HCT116 (cell line): ENCODE measurements around the gene DCLRE1A. TPM values are rescaled to one million over a fixed set of nuclear protein-coding genes. Genes with fewer than 3 reads are reported as not detected.

Experiments
- ATAC-seq: fragments of 200-7000 bp; cut with Tn5 transposase; 2 replicates; pipeline ENCODE4 v1.9.1; 2020; ENCODE audit warnings: mild to moderate bottlenecking, moderate library complexity
- BruUV-seq: library from RNA; stranded (reverse); fragments of 400-500 nt; replicated peaks from 2 replicates; lab custom pipeline; 2021; lab: Mats Ljungman, UMichigan
- CTCF ChIA-PET: fragments of 300-600 bp; sonication (Branson Sonifier 250); formaldehyde crosslinking; loops from one replicate; lab custom pipeline; 2021; ENCODE audit warnings: antibody characterized with exemption; lab: Charles Lee
- POLR2A ChIA-PET: fragments of 300-600, 350-600 bp; sonication (Branson Sonifier 250); formaldehyde crosslinking; loops from one replicate; lab custom pipeline; 2021; ENCODE audit warnings: antibody characterized with exemption; lab: Charles Lee
- RAD21 ChIA-PET, 2 experiments: fragments of 300-600 bp; sonication (Branson Sonifier 250); formaldehyde crosslinking; loops; one replicate each; lab custom pipeline; 2023; ENCODE audit warnings: low total read pairs in 2 of 2; ENCODE audit not compliant: uncharacterized antibody in 2 of 2, unreplicated experiment in 2 of 2, low non-redundant PET in 1 of 2; lab: Charles Lee
- DNase-seq: peaks from one replicate; pipeline ENCODE4 v3.0.0-alpha.2; 2010; ENCODE audit warnings: low read depth, low spot score
- H2AFZ ChIP-seq: fragments of 200-600 bp; shearing (Covaris generic), sonication (generic); 2 replicates; pipeline ENCODE4 v1.6.1; 2017; ENCODE audit warnings: low read depth, mixed run types, mixed read lengths, antibody characterized with exemption, low read length; ENCODE audit not compliant: poor library complexity, severe bottlenecking
- H3K27ac ChIP-seq: 2 replicates; pipeline ENCODE4 v1.5.1; 2012; ENCODE audit warnings: low read depth, low read length
- H3K27me3 ChIP-seq: fragments of 200-600 bp; sonication (generic); 2 replicates; pipeline ENCODE4 v1.6.1; 2016; ENCODE audit warnings: mixed run types, low read length, mixed read lengths; ENCODE audit not compliant: insufficient read depth
- H3K36me3 ChIP-seq, 2 experiments: fragments of 200-500 bp in 1 of 2; fragments of 200-600 bp in 1 of 2; sonication (Bioruptor generic) in 1 of 2; sonication (generic) in 1 of 2; 2 replicates each; pipeline versions ENCODE4 v1.5.1 to v1.6.1; 2014 to 2016; ENCODE audit warnings: low read length in 2 of 2, inconsistent platforms in 1 of 2, mixed read lengths in 1 of 2, mixed run types in 1 of 2; ENCODE audit not compliant: insufficient read depth in 2 of 2, control insufficient read depth in 1 of 2
- H3K4me1 ChIP-seq, 2 experiments: fragments of 200-600 bp in 1 of 2; sonication (generic) in 1 of 2; 2 replicates each; pipeline versions ENCODE4 v1.5.1 to v1.6.1; 2012 to 2017; ENCODE audit warnings: low read length in 2 of 2, inconsistent platforms in 1 of 2, mild to moderate bottlenecking in 1 of 2, mixed read lengths in 1 of 2, mixed run types in 1 of 2, moderate library complexity in 1 of 2; ENCODE audit not compliant: insufficient read depth in 2 of 2, control insufficient read depth in 1 of 2
- H3K4me2 ChIP-seq: fragments of 200-600 bp; sonication (generic); 2 replicates; pipeline ENCODE4 v1.6.1; 2017; ENCODE audit warnings: mixed run types, low read length, mixed read lengths
- H3K4me3 ChIP-seq, 2 experiments: fragments of 200-600 bp in 1 of 2; sonication (generic) in 1 of 2; replicated peaks in 1 of 2; 2 replicates each; pipeline ENCODE4 v1.5.1; 2011 to 2016; ENCODE audit warnings: low read length in 2 of 2, control low read depth in 1 of 2, low read depth in 1 of 2, mild to moderate bottlenecking in 1 of 2, mixed read lengths in 1 of 2, mixed run types in 1 of 2
- H3K79me2 ChIP-seq: fragments of 200-600 bp; sonication (generic); 2 replicates; pipeline ENCODE4 v1.6.1; 2017; ENCODE audit warnings: mild to moderate bottlenecking, mixed run types, low read length, moderate library complexity, mixed read lengths; ENCODE audit not compliant: insufficient read depth
- H3K9ac ChIP-seq: fragments of 200-600 bp; sonication (generic); 2 replicates; pipeline ENCODE4 v1.6.1; 2016; ENCODE audit warnings: low read length, mixed read lengths
- H3K9me2 ChIP-seq: fragments of 200-600 bp; sonication (generic), shearing (Covaris generic); 2 replicates; pipeline ENCODE4 v1.6.1; 2017; ENCODE audit warnings: mixed run types, mild to moderate bottlenecking, moderate library complexity; ENCODE audit not compliant: insufficient read depth
- H3K9me3 ChIP-seq, 2 experiments: fragments of 200-500 bp in 1 of 2; fragments of 200-600 bp in 1 of 2; sonication (Bioruptor generic) in 1 of 2; sonication (generic) in 1 of 2; 2 replicates each; pipeline ENCODE4 v1.6.1; 2014 to 2017; ENCODE audit warnings: low read length in 2 of 2, mixed read lengths in 2 of 2, inconsistent platforms in 1 of 2, low read depth in 1 of 2, mild to moderate bottlenecking in 1 of 2, mixed run types in 1 of 2, moderate library complexity in 1 of 2; ENCODE audit not compliant: control insufficient read depth in 1 of 2, insufficient read depth in 1 of 2
- H4K20me1 ChIP-seq: fragments of 200-600 bp; sonication (generic), shearing (Covaris generic); 2 replicates; pipeline ENCODE4 v1.6.1; 2017; ENCODE audit warnings: mixed run types, mild to moderate bottlenecking, moderate library complexity; ENCODE audit not compliant: insufficient read depth
- ATF3 ChIP-seq: IDR thresholded peaks from 2 replicates; pipeline ENCODE4 v1.6.1; 2012
- CEBPB ChIP-seq: IDR thresholded peaks from 2 replicates; pipeline ENCODE4 v1.6.1; 2012; ENCODE audit warnings: low read depth
- EGR1 ChIP-seq: IDR thresholded peaks from 2 replicates; pipeline ENCODE4 v1.6.1; 2012; ENCODE audit warnings: low read depth
- ELF1 ChIP-seq: IDR thresholded peaks from 2 replicates; pipeline ENCODE4 v1.6.1; 2012; ENCODE audit warnings: low read depth, borderline replicate concordance
- EZH2 ChIP-seq: fragments of 200-600 bp; sonication (generic); IDR thresholded peaks from 2 replicates; pipeline ENCODE4 v1.6.1; 2017; ENCODE audit warnings: antibody characterized with exemption, mixed run types
- EZH2phosphoT487 ChIP-seq: fragments of 200-600 bp; IDR thresholded peaks from 2 replicates; pipeline ENCODE4 v1.6.1; 2018; ENCODE audit warnings: antibody characterized with exemption, borderline replicate concordance
- POLR2AphosphoS5 ChIP-seq: IDR thresholded peaks from 2 replicates; pipeline ENCODE4 v1.6.1; 2011; ENCODE audit warnings: mild to moderate bottlenecking, low read depth, low read length, moderate library complexity
- RAD21 ChIP-seq: IDR thresholded peaks from 2 replicates; pipeline ENCODE4 v1.6.1; 2012; ENCODE audit warnings: low read depth, mild to moderate bottlenecking
- REST ChIP-seq: IDR thresholded peaks from 2 replicates; pipeline ENCODE4 v1.6.1; 2012; ENCODE audit warnings: low read depth
- SIN3A ChIP-seq: IDR thresholded peaks from 2 replicates; pipeline ENCODE4 v1.6.1; 2012; ENCODE audit warnings: low read depth
- SP1 ChIP-seq: IDR thresholded peaks from 2 replicates; pipeline ENCODE4 v1.6.1; 2012; ENCODE audit warnings: low read depth
- YY1 ChIP-seq: IDR thresholded peaks from 2 replicates; pipeline ENCODE4 v1.6.1; 2011; ENCODE audit warnings: low read length, low read depth, moderate library complexity, mild to moderate bottlenecking; ENCODE audit not compliant: insufficient replicate concordance; ENCODE audit errors: extremely low read depth
- ZFX ChIP-seq: fragments of 450-650 bp; IDR thresholded peaks from 2 replicates; pipeline ENCODE4 v1.6.1; 2017
- intact Hi-C: fragments of 100-400 bp; cut with micrococcal nuclease; formaldehyde crosslinking; loops from 2 replicates; pipeline ENCODE4 v1.10.0; 2022
- total RNA-seq: library from RNA; stranded (reverse); gene quantifications from one replicate; pipeline ENCODE4 v1.2.1, GENCODE V29; 2021; ENCODE audit not compliant: unreplicated experiment

The DCLRE1A gene
- total RNA-seq, 1 experiment from 2014 or later = 13.9 TPM

DNA sequence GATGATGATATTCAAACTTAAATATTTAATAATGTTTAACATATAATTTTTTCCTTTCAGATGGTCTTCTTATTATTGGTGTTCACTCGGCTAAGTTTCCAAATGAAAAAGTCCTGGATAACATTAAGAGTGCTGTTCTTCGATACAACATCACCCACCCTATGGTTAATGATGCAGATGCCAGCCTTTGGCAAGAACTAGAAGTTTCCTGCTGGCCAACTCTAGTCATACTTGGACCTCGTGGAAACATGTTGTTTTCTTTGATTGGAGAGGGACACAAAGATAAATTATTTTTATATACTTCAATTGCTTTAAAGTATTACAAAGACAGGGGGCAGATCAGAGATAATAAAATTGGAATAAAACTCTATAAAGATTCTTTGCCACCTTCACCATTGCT is 22.6 kb upstream of the DCLRE1A start:
- ATAC-seq (no peak), DNase-seq (no peak)
- Histone ChIP-seq H3K4me3 (no peak overlapping the region), H3K27ac (no peak overlapping the region), H3K9me2 (no peaks in the 10 kb centered on the region), H3K79me2 (peaks cover 43% of the 10 kb centered on the region), H3K27me3 (no peaks in the 10 kb centered on the region), H3K4me1 (no peaks in the 10 kb centered on the region), H2AFZ (no peak overlapping the region), H4K20me1 (no peaks in the 10 kb centered on the region; the same call in 1 of the 2 replicates), H3K9me3 (0 out of 4 replicates have a peak, but pooled peaks cover 0 to 3% of the 10 kb centered on the region in 2 experiments), H3K36me3 (no peaks in the 10 kb centered on the region), H3K9ac (no peak overlapping the region), H3K4me2 (no peak overlapping the region)
- TF ChIP-seq CEBPB (no peak), SIN3A (no peak), EZH2 (no peak), ATF3 (no peak), EZH2phosphoT487 (no peak), YY1 (no peak), SP1 (no peak), ZFX (no peak), ELF1 (no peak), POLR2AphosphoS5 (no peak), REST (no peak), RAD21 (no peak), EGR1 (no peak)
- BruUV-seq = no TSS peak
- RAD21 ChIA-PET = no interaction called here
- intact Hi-C loops = no loop called here
- POLR2A ChIA-PET = no interaction called here
- CTCF ChIA-PET = no interaction called here
